GM12878 (cell line): ENCODE results near the gene LRP1B. TPM values are rescaled to one million over a fixed set of nuclear protein-coding genes. Genes with fewer than 3 reads are reported as not detected.

Experiments
- ATAC-seq: fragments of 200-7000 bp; cut with Tn5 transposase; 3 replicates; pipeline ENCODE4 v1.9.1; 2020; ENCODE audit warnings: mild to moderate bottlenecking, moderate library complexity
- BruUV-seq: library from RNA; stranded (reverse); fragments of 400-500 nt; replicated peaks from 2 replicates; lab custom pipeline; 2021; lab: Mats Ljungman, UMichigan
- CTCF ChIA-PET: fragments of 300-600 bp; sonication (Branson Sonifier 250); formaldehyde crosslinking; extraction: SDS; loops from one replicate; lab custom pipeline; 2021; ENCODE audit warnings: inconsistent platforms; lab: Yijun Ruan, JAX
- POLR2A ChIA-PET: fragments of 350-600 bp; formaldehyde crosslinking; extraction: SDS; loops from one replicate; lab custom pipeline; 2021; ENCODE audit warnings: inconsistent platforms; lab: Charles Lee
- RAD21 ChIA-PET: fragments of 300-600 bp; sonication (Branson Sonifier 250); formaldehyde crosslinking; loops from one replicate; lab custom pipeline; 2023; ENCODE audit warnings: antibody characterized with exemption; ENCODE audit not compliant: unreplicated experiment; lab: Charles Lee
- SMC1A ChIA-PET: fragments of 300-600 bp; sonication (Branson Sonifier 250); formaldehyde crosslinking; loops from one replicate; lab custom pipeline; 2023; ENCODE audit not compliant: unreplicated experiment, uncharacterized antibody; lab: Charles Lee
- DNase-seq: peaks from one replicate; pipeline ENCODE4 v3.0.0-alpha.2; 2011; ENCODE audit warnings: low read depth, low spot score
- FAIRE-seq: peaks from 3 replicates; lab custom pipeline; 2011; peaks lifted over from hg19 to GRCh38; lab: Jason Lieb, UNC
- H2AFZ ChIP-seq: 2 replicates; pipeline ENCODE4 v1.6.0; 2011; ENCODE audit warnings: low read depth, low read length, control low read depth; ENCODE audit not compliant: control insufficient read depth
- H3K27ac ChIP-seq: 2 replicates; pipeline ENCODE4 v1.5.1; 2011; ENCODE audit warnings: control low read depth; ENCODE audit not compliant: control insufficient read depth, insufficient read depth
- H3K27me3 ChIP-seq, 2 experiments: replicated peaks in 1 of 2; 2 replicates each; pipeline versions ENCODE4 v1.6.0 to v1.6.1; 2011; ENCODE audit warnings: low read length in 1 of 2; ENCODE audit not compliant: control insufficient read depth in 2 of 2, insufficient read depth in 2 of 2
- H3K36me3 ChIP-seq, 2 experiments: 2 replicates each; pipeline ENCODE4 v1.5.1; 2011; ENCODE audit warnings: low read length in 1 of 2; ENCODE audit not compliant: control insufficient read depth in 2 of 2, insufficient read depth in 2 of 2
- H3K4me1 ChIP-seq: 2 replicates; pipeline ENCODE4 v1.6.1; 2011; ENCODE audit warnings: mild to moderate bottlenecking, low read length, moderate library complexity, mixed read lengths; ENCODE audit not compliant: control insufficient read depth, insufficient read depth
- H3K4me2 ChIP-seq: 2 replicates; pipeline ENCODE4 v1.6.0; 2011; ENCODE audit warnings: control low read depth; ENCODE audit not compliant: control insufficient read depth, insufficient read depth
- H3K4me3 ChIP-seq: fragments of 200-600 bp; sonication (generic); 2 replicates; pipeline ENCODE4 v1.5.1; 2016
- H3K79me2 ChIP-seq: 2 replicates; pipeline ENCODE4 v1.6.0; 2011; ENCODE audit warnings: low read length; ENCODE audit not compliant: control insufficient read depth, insufficient read depth
- H3K9ac ChIP-seq: 2 replicates; pipeline ENCODE4 v1.8.0; 2011; ENCODE audit warnings: low read length, control low read depth, mixed read lengths; ENCODE audit not compliant: control insufficient read depth, insufficient read depth
- H3K9me3 ChIP-seq: replicated peaks from 3 replicates; pipeline ENCODE4 v1.5.1; 2011; ENCODE audit warnings: mild to moderate bottlenecking, low read length; ENCODE audit not compliant: control insufficient read depth, insufficient read depth
- H4K20me1 ChIP-seq: 2 replicates; pipeline ENCODE4 v1.6.0; 2011; ENCODE audit not compliant: control insufficient read depth, insufficient read depth
- CHD2 ChIP-seq: IDR thresholded peaks from 2 replicates; pipeline ENCODE4 v1.6.1; 2011; ENCODE audit warnings: low read depth, low read length, improper control_type of control experiment, borderline replicate concordance
- MEF2B ChIP-seq: fragments of 450-650 bp; IDR thresholded peaks from 2 replicates; pipeline ENCODE4 v1.6.1; 2018; ENCODE audit warnings: mild to moderate bottlenecking, moderate library complexity; ENCODE audit not compliant: partially characterized antibody, poor library complexity, severe bottlenecking
- PAX8 ChIP-seq: fragments of 450-650 bp; IDR thresholded peaks from 2 replicates; pipeline ENCODE4 v1.6.1; 2017; ENCODE audit warnings: mild to moderate bottlenecking, moderate library complexity
- RAD21 ChIP-seq: IDR thresholded peaks from 2 replicates; pipeline ENCODE4 v1.6.1; 2011; ENCODE audit warnings: mild to moderate bottlenecking, low read depth, low read length, moderate library complexity; ENCODE audit not compliant: insufficient read depth
- SMC3 ChIP-seq: IDR thresholded peaks from 2 replicates; pipeline ENCODE4 v1.6.1; 2011; ENCODE audit warnings: low read length, improper control_type of control experiment, borderline replicate concordance
- ZNF274 ChIP-seq: IDR thresholded peaks from one replicate; pipeline ENCODE4 v1.8.0; 2011; ENCODE audit not compliant: insufficient read length, insufficient read depth
- WGBS: methylation state at CpG from one replicate; pipeline ENCODE4 v1.1.6; 2016; ENCODE audit warnings: low lambda C conversion rate; ENCODE audit not compliant: insufficient replicate concordance, insufficient coverage; ENCODE audit errors: missing lambda C conversion rate; 5-methylcytosine and 5-hydroxymethylcytosine counted together
- in situ Hi-C: fragments of 300-500 bp; cut with MboI; formaldehyde crosslinking; loops from 9 replicates; pipeline ENCODE4 v1.14.3; 2018; ENCODE audit warnings: mixed read lengths
- intact Hi-C: fragments of 100-400 bp; cut with micrococcal nuclease; formaldehyde crosslinking; loops from one replicate; pipeline ENCODE4 v1.14.2; 2022; ENCODE audit not compliant: unreplicated experiment
- polyA plus RNA-seq, 11 experiments: library from polyadenylated mRNA; depleted of rRNA in 4 of 11; unstranded in 6 of 11; stranded (reverse) in 5 of 11; fragments of >200 nt; fragmentation: Nextera tagmentation in 4 of 11; fragmentation: Illumina TruSeq in 1 of 11; extraction: Ambion mirVana in 4 of 11; extraction: Trizol in 1 of 11; gene quantifications; 1 replicate in 1 of 11; 2 replicates in 10 of 11; pipeline versions ENCODE4 v1.2.1 to v1.2.3, GENCODE V29; 2011 to 2016; ENCODE audit warnings: inconsistent platforms in 2 of 11, missing spikeins in 2 of 11, low read depth in 1 of 11
- total RNA-seq, 4 experiments: library from RNA; depleted of rRNA in 3 of 4; stranded (reverse); fragments of >200 nt in 3 of 4; fragmentation: Illumina TruSeq in 1 of 4; extraction: Trizol in 1 of 4; gene quantifications; 2 replicates each; pipeline versions ENCODE4 v1.2.1 to v1.2.3, GENCODE V29; 2013 to 2021
- TF ChIP-seq, protein P1 (sequence below), 3 experiments: IDR thresholded peaks in 2 of 3; conservative IDR thresholded peaks in 1 of 3; 2 replicates each; pipeline ENCODE4 v1.5.1; 2011; ENCODE audit warnings: low read depth in 3 of 3, low read length in 3 of 3, mild to moderate bottlenecking in 3 of 3, control low read depth in 2 of 3, moderate library complexity in 2 of 3, inconsistent platforms in 1 of 3, mixed read lengths in 1 of 3; ENCODE audit not compliant: control insufficient read depth in 2 of 3, insufficient read depth in 1 of 3; ENCODE audit errors: extremely low read depth in 1 of 3
- TF ChIP-seq, protein P2 (sequence below): fragments of 450-650 bp; IDR thresholded peaks from 2 replicates; pipeline ENCODE4 v1.6.1; 2014; ENCODE audit warnings: mild to moderate bottlenecking
- TF ChIP-seq, protein P3 (sequence below): fragments of 450-650 bp; IDR thresholded peaks from 2 replicates; pipeline ENCODE4 v1.6.1; 2016; ENCODE audit warnings: mild to moderate bottlenecking

Gene LRP1B
- total and polyA plus RNA-seq, 10 of the 15 experiments (the other 5 are each of a cell fraction or from before 2014, with no cell fraction given) = under 0.01 to 0.06 (median 0.03) TPM; not detected in 5

DNA sequence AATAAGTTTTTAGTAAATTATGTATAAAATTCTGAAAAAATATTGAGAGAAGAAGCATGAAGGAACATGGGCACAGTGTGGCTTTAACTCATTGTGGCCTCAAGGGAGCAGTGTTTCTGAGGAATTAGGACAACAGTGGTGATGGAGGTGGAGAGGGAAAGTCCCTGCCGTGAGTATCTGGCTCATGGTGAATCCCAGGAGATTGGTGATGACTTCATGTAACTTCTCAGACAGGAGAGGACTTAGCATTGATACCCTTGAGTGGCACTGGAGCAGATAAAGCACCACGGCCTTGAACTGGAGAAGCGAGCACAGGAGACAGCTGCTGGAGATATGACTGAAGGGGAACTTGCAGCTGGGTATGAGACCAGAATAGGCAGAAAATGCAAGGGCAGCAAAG lies 35.0 kb upstream of the LRP1B start:
- POLR2A ChIA-PET = no interaction called here
- TF ChIP-seq RAD21 (peak; percentile 51; the same call in 1 of the 2 replicates), PAX8 (no peak), ZNF274 (no peak), SMC3 (peak; percentile 32; the same call in 1 of the 2 replicates), CHD2 (no peak), MEF2B (peak; percentile 62)
- TF ChIP-seq, protein P1, sequence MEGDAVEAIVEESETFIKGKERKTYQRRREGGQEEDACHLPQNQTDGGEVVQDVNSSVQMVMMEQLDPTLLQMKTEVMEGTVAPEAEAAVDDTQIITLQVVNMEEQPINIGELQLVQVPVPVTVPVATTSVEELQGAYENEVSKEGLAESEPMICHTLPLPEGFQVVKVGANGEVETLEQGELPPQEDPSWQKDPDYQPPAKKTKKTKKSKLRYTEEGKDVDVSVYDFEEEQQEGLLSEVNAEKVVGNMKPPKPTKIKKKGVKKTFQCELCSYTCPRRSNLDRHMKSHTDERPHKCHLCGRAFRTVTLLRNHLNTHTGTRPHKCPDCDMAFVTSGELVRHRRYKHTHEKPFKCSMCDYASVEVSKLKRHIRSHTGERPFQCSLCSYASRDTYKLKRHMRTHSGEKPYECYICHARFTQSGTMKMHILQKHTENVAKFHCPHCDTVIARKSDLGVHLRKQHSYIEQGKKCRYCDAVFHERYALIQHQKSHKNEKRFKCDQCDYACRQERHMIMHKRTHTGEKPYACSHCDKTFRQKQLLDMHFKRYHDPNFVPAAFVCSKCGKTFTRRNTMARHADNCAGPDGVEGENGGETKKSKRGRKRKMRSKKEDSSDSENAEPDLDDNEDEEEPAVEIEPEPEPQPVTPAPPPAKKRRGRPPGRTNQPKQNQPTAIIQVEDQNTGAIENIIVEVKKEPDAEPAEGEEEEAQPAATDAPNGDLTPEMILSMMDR (IDR thresholded peaks at IDR 0.05 in 2 of 3, conservative IDR thresholded peaks at IDR 0.05 in 1 of 3; ENCODE audit: control insufficient read depth in 2 of 3, extremely low read depth in 1 of 3, insufficient read depth in 1 of 3, low read depth in 3 of 3, low read length in 3 of 3) = peak; percentile 20 to 46 (median 20); a peak in 3 of 6 replicates
- TF ChIP-seq, protein P2, sequence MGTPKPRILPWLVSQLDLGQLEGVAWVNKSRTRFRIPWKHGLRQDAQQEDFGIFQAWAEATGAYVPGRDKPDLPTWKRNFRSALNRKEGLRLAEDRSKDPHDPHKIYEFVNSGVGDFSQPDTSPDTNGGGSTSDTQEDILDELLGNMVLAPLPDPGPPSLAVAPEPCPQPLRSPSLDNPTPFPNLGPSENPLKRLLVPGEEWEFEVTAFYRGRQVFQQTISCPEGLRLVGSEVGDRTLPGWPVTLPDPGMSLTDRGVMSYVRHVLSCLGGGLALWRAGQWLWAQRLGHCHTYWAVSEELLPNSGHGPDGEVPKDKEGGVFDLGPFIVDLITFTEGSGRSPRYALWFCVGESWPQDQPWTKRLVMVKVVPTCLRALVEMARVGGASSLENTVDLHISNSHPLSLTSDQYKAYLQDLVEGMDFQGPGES = no peak
- TF ChIP-seq, protein P3, sequence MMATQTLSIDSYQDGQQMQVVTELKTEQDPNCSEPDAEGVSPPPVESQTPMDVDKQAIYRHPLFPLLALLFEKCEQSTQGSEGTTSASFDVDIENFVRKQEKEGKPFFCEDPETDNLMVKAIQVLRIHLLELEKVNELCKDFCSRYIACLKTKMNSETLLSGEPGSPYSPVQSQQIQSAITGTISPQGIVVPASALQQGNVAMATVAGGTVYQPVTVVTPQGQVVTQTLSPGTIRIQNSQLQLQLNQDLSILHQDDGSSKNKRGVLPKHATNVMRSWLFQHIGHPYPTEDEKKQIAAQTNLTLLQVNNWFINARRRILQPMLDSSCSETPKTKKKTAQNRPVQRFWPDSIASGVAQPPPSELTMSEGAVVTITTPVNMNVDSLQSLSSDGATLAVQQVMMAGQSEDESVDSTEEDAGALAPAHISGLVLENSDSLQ = peak; percentile 67
- TF ChIP-seq, all 136 proteins: peak for 5
- CTCF ChIA-PET = no interaction called here

More for the DNA sequence above, 35.0 kb upstream of the LRP1B start:
- H3K36me3 ChIP-seq = no peaks in the 10 kb centered on the region
- no peaks in the 10 kb centered on the region for H3K9me3 ChIP-seq
- H4K20me1 ChIP-seq = no peaks in the 10 kb centered on the region
- no peaks in the 10 kb centered on the region for H3K27me3 ChIP-seq
- DNase-seq = peak; percentile 37
- SMC1A ChIA-PET = no interaction called here
- intact Hi-C loops = loop anchor here (10.0 kb wide), 1 partner anchor 479 kb away; no protein-coding TSS in a partner anchor
- no TSS peak for BruUV-seq
- no peak overlapping the region for H3K9ac ChIP-seq
- no peaks in the 10 kb centered on the region for H3K4me1 ChIP-seq
- no peak overlapping the region for H3K27ac ChIP-seq
- RAD21 ChIA-PET = no interaction called here
- H2AFZ ChIP-seq = no peak overlapping the region
- no peak for FAIRE-seq
- H3K4me3 ChIP-seq = no peak overlapping the region
- no peaks in the 10 kb centered on the region for H3K79me2 ChIP-seq
- in situ Hi-C loops = no loop called here
- H3K4me2 ChIP-seq = no peak overlapping the region
- 1% methylated on average over 3 of the region's 3 CpGs for WGBS
- peak; percentile 87 for ATAC-seq
